BE2C (cell line): ENCODE data around the gene CR2.

Experiments used
- DNase-seq: peaks from one replicate; pipeline ENCODE4 v3.0.0-alpha.2; 2020
- H3K27me3 ChIP-seq: fragments of 250-450 bp; sonication (Bioruptor Pico); 2 replicates; pipeline ENCODE4 v1.5.1; 2020; ENCODE audit warnings: mild to moderate bottlenecking
- H3K36me3 ChIP-seq: fragments of 250-450 bp; sonication (Bioruptor Pico); 2 replicates; pipeline ENCODE4 v1.5.1; 2020; ENCODE audit warnings: mild to moderate bottlenecking
- H3K4me1 ChIP-seq: fragments of 250-450 bp; sonication (Bioruptor Pico); 2 replicates; pipeline ENCODE4 v1.5.1; 2020
- H3K4me3 ChIP-seq: 2 replicates; pipeline ENCODE4 v1.5.1; 2011; ENCODE audit warnings: low read depth, low read length
- H3K9me3 ChIP-seq: fragments of 250-450 bp; sonication (Bioruptor Pico); 2 replicates; pipeline ENCODE4 v1.5.1; 2020
- CTCF ChIP-seq: IDR thresholded peaks from 2 replicates; pipeline ENCODE4 v1.5.1; 2012; ENCODE audit warnings: mild to moderate bottlenecking, low read depth, low read length

The CR2 gene

GRCh38 chr1:207502726-207503125 lies 48.6 kb downstream of the CR2 start:
- Histone ChIP-seq H3K27me3 (peaks cover 76% of the 10 kb centered on the region), H3K9me3 (no peaks in the 10 kb centered on the region), H3K4me1 (no peaks in the 10 kb centered on the region), H3K36me3 (no peaks in the 10 kb centered on the region), H3K4me3 (no peak overlapping the region)
- no peak for TF ChIP-seq CTCF
- no peak for DNase-seq

- H3K4me3 ChIP-seq = no peak overlapping the region
- no peaks in the 10 kb centered on the region for H3K4me1 ChIP-seq
- H3K36me3 ChIP-seq = no peaks in the 10 kb centered on the region
- no peaks in the 10 kb centered on the region for H3K9me3 ChIP-seq
- TF ChIP-seq CTCF = no peak
- H3K27me3 ChIP-seq = peaks cover 66% of the 10 kb centered on the region
- no peak for DNase-seq
Measured at GRCh38 chr1:207503950-207504349, 49.8 kb downstream of the CR2 start.

- H3K27me3 ChIP-seq = peaks cover 62% of the 10 kb centered on the region
- no peak for TF ChIP-seq CTCF
Measured at GRCh38 chr1:207504438-207504837, 50.3 kb downstream of the CR2 start.

GRCh38 chr1:207510444-207510843 lies 56.3 kb downstream of the CR2 start:
- H3K36me3 ChIP-seq = no peaks in the 10 kb centered on the region
- peaks cover 20% of the 10 kb centered on the region for H3K27me3 ChIP-seq
- H3K4me3 ChIP-seq = no peak overlapping the region
- H3K9me3 ChIP-seq = no peaks in the 10 kb centered on the region
- DNase-seq = no peak
- no peak for TF ChIP-seq CTCF
- H3K4me1 ChIP-seq = no peaks in the 10 kb centered on the region

More at GRCh38 chr1:207504438-207504837, 50.3 kb downstream of the CR2 start:
- H3K4me3 ChIP-seq = no peak overlapping the region
- no peaks in the 10 kb centered on the region for H3K4me1 ChIP-seq
- DNase-seq = no peak
- no peaks in the 10 kb centered on the region for H3K36me3 ChIP-seq
- no peaks in the 10 kb centered on the region for H3K9me3 ChIP-seq

- DNase-seq = no peak
- no peaks in the 10 kb centered on the region for H3K36me3 ChIP-seq
- no peak overlapping the region for H3K4me3 ChIP-seq
- no peaks in the 10 kb centered on the region for H3K4me1 ChIP-seq
- TF ChIP-seq CTCF = no peak
- peaks cover 6% of the 10 kb centered on the region for H3K27me3 ChIP-seq
- H3K9me3 ChIP-seq = no peaks in the 10 kb centered on the region
Measured at GRCh38 chr1:207514890-207515289, 60.8 kb downstream of the CR2 start.

- Histone ChIP-seq H3K4me1 (no peaks in the 10 kb centered on the region), H3K9me3 (no peaks in the 10 kb centered on the region), H3K36me3 (no peaks in the 10 kb centered on the region), H3K27me3 (no peaks in the 10 kb centered on the region; the same call in 1 of the 2 replicates), H3K4me3 (no peak overlapping the region)
- TF ChIP-seq CTCF = no peak
- DNase-seq = no peak
Measured at GRCh38 chr1:207516729-207517128, 62.6 kb downstream of the CR2 start.
